Body of pancreas (tissue), 4 donors: ENCODE results near the gene EAF2. TPM values are rescaled to one million over a fixed set of nuclear protein-coding genes. Genes with fewer than 3 reads are reported as not detected.
A peak's percentile ranks its signal among the peaks of the same experiment; 100 is the strongest.

Experiments
- ATAC-seq: fragments of 150-250 bp; one replicate; pipeline ENCODE4 v1.9.1; 2016
- DNase-seq, 4 donors: peaks; one replicate each; pipeline ENCODE4 v3.0.0-alpha.2; 2019
- H3K27ac ChIP-seq, 4 donors: fragments of 200-600 bp; sonication (generic); 1 replicate in 3 of 4; 2 replicates in 1 of 4; pipeline versions ENCODE4 v1.5.1 to v1.6.1; 2016 to 2019; ENCODE audit warnings: mild to moderate bottlenecking in 1 of 4, mixed read lengths in 1 of 4, moderate library complexity in 1 of 4
- H3K27me3 ChIP-seq, 2 donors: fragments of 200-600 bp; sonication (generic); one replicate each; pipeline ENCODE4 v1.6.0; 2016; ENCODE audit warnings: mild to moderate bottlenecking in 1 of 2
- H3K36me3 ChIP-seq, 2 donors: fragments of 200-600 bp; sonication (generic); replicated peaks in 1 of 2; 2 replicates each; pipeline ENCODE4 v1.5.1; 2016; ENCODE audit warnings: low read depth in 2 of 2; ENCODE audit not compliant: insufficient read depth in 1 of 2
- H3K4me1 ChIP-seq: fragments of 200-600 bp; sonication (generic); one replicate; pipeline ENCODE4 v1.6.0; 2016
- H3K4me3 ChIP-seq, 2 donors: fragments of 200-600 bp; sonication (generic); 1 replicate in 1 of 2; 2 replicates in 1 of 2; pipeline ENCODE4 v1.5.1; 2016 to 2019
- H3K9me3 ChIP-seq, 3 donors: fragments of 200-600 bp; sonication (generic); 1 replicate in 2 of 3; 2 replicates in 1 of 3; pipeline ENCODE4 v1.5.1; 2016
- POLR2A ChIP-seq, 3 donors: fragments of 450-650 bp; IDR thresholded peaks; one replicate each; pipeline ENCODE4 v1.6.1; 2016; ENCODE audit warnings: antibody characterized with exemption in 3 of 3, mild to moderate bottlenecking in 2 of 3
- WGBS, 2 donors: methylation state at CpG; one replicate each; pipeline ENCODE4 v1.1.5; 2017; 5-methylcytosine and 5-hydroxymethylcytosine counted together
- intact Hi-C: fragments of 100-400 bp; cut with DNase I; formaldehyde crosslinking; loops from one replicate; pipeline ENCODE4 v1.15.1; 2023
- total RNA-seq, 2 donors: library from RNA; depleted of rRNA; stranded (reverse); fragments of >200 nt; gene quantifications; one replicate each; pipeline ENCODE4 v1.1.0, GENCODE V29; 2016
- TF ChIP-seq, protein P1 (sequence below), 7 experiments: fragments of 450-650 bp in 4 of 7; fragments of 200-600 bp in 3 of 7; sonication (generic) in 3 of 7; IDR thresholded peaks; one replicate each; pipeline ENCODE4 v1.5.1; 2016 to 2019; ENCODE audit warnings: antibody characterized with exemption in 7 of 7

Gene EAF2
- total RNA-seq, 2 donors from 2014 or later = 2.9 to 16.8 TPM

DNA sequence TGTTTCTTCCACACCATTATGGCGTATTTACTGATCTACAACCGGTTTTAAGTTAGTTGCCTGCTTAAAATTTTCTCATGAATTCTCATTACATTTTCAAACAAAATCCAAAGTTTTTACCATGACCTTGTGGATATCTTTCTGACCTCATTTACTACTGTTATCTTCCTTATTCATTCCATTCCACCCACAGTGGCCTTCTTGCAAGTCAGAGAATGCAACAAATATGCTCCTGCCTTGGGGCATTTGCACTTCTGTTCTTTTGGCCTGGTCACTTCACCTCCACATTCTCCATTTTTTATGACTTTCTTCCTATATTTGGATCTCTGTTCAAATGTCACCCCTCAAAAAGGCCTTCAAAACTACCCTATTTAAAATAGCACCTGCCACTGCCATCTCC is 50.4 kb downstream of the EAF2 start:
- Histone ChIP-seq H3K36me3 (no peaks in the 10 kb centered on the region), H3K4me3 (no peak overlapping the region), H3K4me1 (no peaks in the 10 kb centered on the region), H3K27me3 (no peaks in the 10 kb centered on the region), H3K9me3 (no peaks in the 10 kb centered on the region), H3K27ac (no peak overlapping the region)
- intact Hi-C loops = loop anchor here (10.0 kb wide), 1 partner anchor 109 kb away; no protein-coding TSS in a partner anchor
- ATAC-seq (no peak), DNase-seq (no peak)
- WGBS, 2 donors = 68 to 69% methylated on average over 2 of the region's 2 CpGs
- TF ChIP-seq, protein P1, sequence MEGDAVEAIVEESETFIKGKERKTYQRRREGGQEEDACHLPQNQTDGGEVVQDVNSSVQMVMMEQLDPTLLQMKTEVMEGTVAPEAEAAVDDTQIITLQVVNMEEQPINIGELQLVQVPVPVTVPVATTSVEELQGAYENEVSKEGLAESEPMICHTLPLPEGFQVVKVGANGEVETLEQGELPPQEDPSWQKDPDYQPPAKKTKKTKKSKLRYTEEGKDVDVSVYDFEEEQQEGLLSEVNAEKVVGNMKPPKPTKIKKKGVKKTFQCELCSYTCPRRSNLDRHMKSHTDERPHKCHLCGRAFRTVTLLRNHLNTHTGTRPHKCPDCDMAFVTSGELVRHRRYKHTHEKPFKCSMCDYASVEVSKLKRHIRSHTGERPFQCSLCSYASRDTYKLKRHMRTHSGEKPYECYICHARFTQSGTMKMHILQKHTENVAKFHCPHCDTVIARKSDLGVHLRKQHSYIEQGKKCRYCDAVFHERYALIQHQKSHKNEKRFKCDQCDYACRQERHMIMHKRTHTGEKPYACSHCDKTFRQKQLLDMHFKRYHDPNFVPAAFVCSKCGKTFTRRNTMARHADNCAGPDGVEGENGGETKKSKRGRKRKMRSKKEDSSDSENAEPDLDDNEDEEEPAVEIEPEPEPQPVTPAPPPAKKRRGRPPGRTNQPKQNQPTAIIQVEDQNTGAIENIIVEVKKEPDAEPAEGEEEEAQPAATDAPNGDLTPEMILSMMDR (IDR thresholded peaks at IDR 0.05) = no peak
- no peak for TF ChIP-seq POLR2A (IDR thresholded peaks at IDR 0.05)

DNA sequence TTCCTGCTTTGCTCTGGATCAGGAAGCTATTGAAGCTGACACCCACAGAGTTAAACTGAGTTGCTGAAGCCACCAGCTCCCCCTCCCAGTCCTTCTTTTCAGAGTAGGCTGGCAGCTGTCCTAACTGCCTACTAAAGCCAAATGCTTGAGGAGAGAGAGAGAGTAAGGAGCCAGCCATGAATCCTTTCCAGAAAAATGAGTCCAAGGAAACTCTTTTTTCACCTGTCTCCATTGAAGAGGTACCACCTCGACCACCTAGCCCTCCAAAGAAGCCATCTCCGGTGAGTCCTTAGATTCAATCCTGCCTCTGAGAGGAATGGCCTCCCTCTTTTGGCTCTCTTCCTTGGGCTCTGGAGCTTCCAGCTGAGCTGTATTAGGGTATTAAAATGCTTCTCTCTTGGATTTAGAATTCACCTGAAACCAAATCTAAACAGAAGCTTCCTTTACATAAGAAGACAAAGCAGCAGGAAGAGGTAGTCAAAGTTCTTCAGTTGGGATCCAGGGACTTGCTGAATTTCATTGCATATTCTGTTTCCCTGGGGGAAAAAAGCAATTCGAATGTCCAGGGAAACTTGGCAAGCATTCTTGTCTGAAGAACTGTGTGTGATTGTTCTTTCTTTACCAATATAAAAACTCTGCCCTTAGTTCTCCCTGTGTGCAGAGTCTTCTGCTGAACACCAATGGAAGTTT is 59.4 kb downstream of the EAF2 start, which contains the start of gene SLC15A2:
Gene SLC15A2, plus strand, starts transcription at position 101 of the 690 bp plus-strand sequence. Its CDS starts 76 bp downstream, at position 177.
- peak; percentile 47 to 75 (median 62) for DNase-seq
- TF ChIP-seq, protein P1 (IDR thresholded peaks at IDR 0.05) = no peak
- TF ChIP-seq POLR2A (IDR thresholded peaks at IDR 0.05) = peak in 1 of 3 donors; percentile 10
- WGBS, 2 donors = 4 to 10% methylated on average over 3 of the region's 3 CpGs
- intact Hi-C loops = no loop called here
- peak; percentile 64 for ATAC-seq
- peak within 1 kb of the TSS in 3 of 4 donors; percentile 65 to 77 (median 66) for H3K27ac ChIP-seq
- H3K4me3 ChIP-seq = no peak within 1 kb of the TSS
- H3K36me3 ChIP-seq = no peaks in the 10 kb centered on the region
- no peaks in the 10 kb centered on the region for H3K9me3 ChIP-seq
- no peaks in the 10 kb centered on the region for H3K27me3 ChIP-seq
- H3K4me1 ChIP-seq = peaks cover 34% of the 10 kb centered on the region

DNA sequence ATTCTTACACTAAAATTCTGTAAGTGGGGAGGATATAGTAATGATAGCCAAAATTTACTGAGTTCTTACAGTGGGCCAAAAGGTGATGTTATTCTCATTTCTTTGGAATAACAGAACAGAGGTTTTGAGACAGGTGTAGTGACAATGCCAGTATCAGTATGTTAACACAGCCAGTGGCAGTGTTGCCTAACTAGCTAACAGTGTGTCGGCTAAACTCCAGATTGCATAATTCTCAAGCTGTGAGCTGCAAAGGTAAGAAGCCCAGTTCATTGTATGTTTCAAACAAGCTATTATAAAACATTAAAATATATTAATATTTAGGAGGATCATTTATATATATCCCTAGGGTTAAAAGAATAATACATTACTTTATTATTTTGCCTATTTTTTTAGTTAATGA is 60.1 kb downstream of the EAF2 start:
- TF ChIP-seq, protein P1 (IDR thresholded peaks at IDR 0.05) = peak in 1 of 7 experiments; percentile 16
- TF ChIP-seq POLR2A (IDR thresholded peaks at IDR 0.05) = no peak
- H3K4me3 ChIP-seq = no peak overlapping the region
- H3K4me1 ChIP-seq = peaks cover 34% of the 10 kb centered on the region
- H3K9me3 ChIP-seq = no peaks in the 10 kb centered on the region
- no peaks in the 10 kb centered on the region for H3K27me3 ChIP-seq
- DNase-seq (peak; percentile 22 to 62 (median 48)), ATAC-seq (peak; percentile 92)
- H3K27ac ChIP-seq = peak overlapping the region in 3 of 4 donors; percentile 65 to 77 (median 66)
- intact Hi-C loops = no loop called here
- no peaks in the 10 kb centered on the region for H3K36me3 ChIP-seq
- 0% methylated on average over 1 of the region's 1 CpG for WGBS, 2 donors

DNA sequence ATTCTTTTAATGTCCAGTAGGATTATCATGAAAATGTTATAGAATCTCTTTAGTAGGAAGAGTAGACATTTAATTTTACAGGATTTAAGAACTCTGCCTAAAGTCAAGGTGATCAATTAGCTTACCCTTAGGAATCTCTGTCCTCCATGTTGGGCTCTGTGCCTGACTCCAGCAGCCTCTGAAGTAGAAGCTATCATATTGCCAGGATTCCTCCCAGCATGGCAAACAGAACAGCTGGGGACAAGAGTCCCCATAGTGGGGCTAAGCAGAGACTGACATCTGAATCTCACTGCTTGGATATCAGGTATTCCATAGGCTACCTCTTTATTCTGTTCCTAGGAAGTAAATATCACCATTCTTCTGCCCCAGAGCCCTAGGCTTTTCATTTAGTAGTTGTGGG is 60.7 kb downstream of the EAF2 start:
- H3K27ac ChIP-seq = peak overlapping the region in 1 of 4 donors; percentile 66
- no peaks in the 10 kb centered on the region for H3K36me3 ChIP-seq
- DNase-seq = no peak
- H3K9me3 ChIP-seq = no peaks in the 10 kb centered on the region
- no peaks in the 10 kb centered on the region for H3K27me3 ChIP-seq
- peaks cover 34% of the 10 kb centered on the region for H3K4me1 ChIP-seq
- ATAC-seq = no peak
- H3K4me3 ChIP-seq = no peak overlapping the region
- TF ChIP-seq, protein P1 (IDR thresholded peaks at IDR 0.05) = no peak
- no peak for TF ChIP-seq POLR2A (IDR thresholded peaks at IDR 0.05)
- intact Hi-C loops = no loop called here

DNA sequence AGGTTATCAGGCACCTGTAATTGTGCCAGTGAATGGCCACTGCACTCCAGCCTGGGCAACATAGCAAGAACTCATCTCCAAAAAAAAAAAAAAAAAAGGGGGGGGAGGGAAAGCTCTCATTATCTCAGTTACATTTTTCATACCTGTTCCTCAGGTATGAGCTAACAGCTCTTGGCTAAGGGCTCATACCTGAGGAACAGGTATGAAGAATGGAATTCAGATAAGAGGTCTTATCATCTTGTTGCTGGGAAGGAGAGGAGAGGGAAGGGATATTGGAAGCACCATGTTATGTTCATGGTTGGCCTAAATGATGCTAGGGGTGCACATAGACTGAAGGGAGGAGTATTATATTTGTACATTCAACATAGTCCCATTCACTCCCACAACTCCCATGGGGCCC is 61.8 kb downstream of the EAF2 start:
- intact Hi-C loops = no loop called here
- no peaks in the 10 kb centered on the region for H3K27me3 ChIP-seq
- H3K9me3 ChIP-seq = no peaks in the 10 kb centered on the region
- DNase-seq (no peak), ATAC-seq (peak; percentile 17)
- no peak overlapping the region for H3K27ac ChIP-seq
- H3K36me3 ChIP-seq = no peaks in the 10 kb centered on the region
- no peak overlapping the region for H3K4me3 ChIP-seq
- peaks cover 34% of the 10 kb centered on the region for H3K4me1 ChIP-seq
- TF ChIP-seq POLR2A (IDR thresholded peaks at IDR 0.05) = no peak
- TF ChIP-seq, protein P1 (IDR thresholded peaks at IDR 0.05) = no peak
